SK-N-SH treated with all-trans-retinoic acid at 6 μM for 48 hours (cell line): ENCODE results near the gene SPOPL.
"Not testable (repeated sequence)": the region's sequence is repeated elsewhere in the genome, so short reads cannot be mapped to it uniquely, and the experiment has no call there.

Experiments used
- BACH2 ChIP-seq: fragments of 250-450 bp; sonication (Bioruptor Pico); IDR thresholded peaks from 2 replicates; pipeline ENCODE4 v1.9.0; 2021; ENCODE audit warnings: mild to moderate bottlenecking, borderline replicate concordance
- CSDC2 ChIP-seq: fragments of 250-450 bp; sonication (Bioruptor Pico); IDR thresholded peaks from 2 replicates; pipeline ENCODE4 v1.5.0; 2020; ENCODE audit warnings: mild to moderate bottlenecking, moderate library complexity
- GLIS3 ChIP-seq: fragments of 250-450 bp; sonication (Bioruptor Pico); IDR thresholded peaks from 2 replicates; pipeline ENCODE4 v1.5.0; 2020; ENCODE audit warnings: mild to moderate bottlenecking, moderate library complexity
- RARB ChIP-seq: fragments of 250-450 bp; sonication (Bioruptor Pico); IDR thresholded peaks from 2 replicates; pipeline ENCODE4 v1.8.0; 2021; ENCODE audit warnings: mild to moderate bottlenecking, moderate library complexity
- TCF4 ChIP-seq: fragments of 250-450 bp; sonication (Bioruptor Pico); IDR thresholded peaks from 2 replicates; pipeline ENCODE4 v1.8.0; 2021; ENCODE audit warnings: mild to moderate bottlenecking, moderate library complexity, borderline replicate concordance
- ZC3H10 ChIP-seq: fragments of 250-450 bp; sonication (Bioruptor Pico); IDR thresholded peaks from 2 replicates; pipeline ENCODE4 v1.5.1; 2021; ENCODE audit warnings: mild to moderate bottlenecking, moderate library complexity
- ZFP30 ChIP-seq: fragments of 450-650 bp; formaldehyde crosslinking; IDR thresholded peaks from 2 replicates; pipeline ENCODE4 v1.5.0; 2022; ENCODE audit warnings: mild to moderate bottlenecking, moderate library complexity
- TF ChIP-seq, protein P1 (sequence below): fragments of 250-450 bp; sonication (Bioruptor Pico); IDR thresholded peaks from 2 replicates; pipeline ENCODE4 v1.8.0; 2020; ENCODE audit warnings: mild to moderate bottlenecking, moderate library complexity, borderline replicate concordance
- TF ChIP-seq, protein P2 (sequence below): fragments of 250-450 bp; sonication (Bioruptor Pico); IDR thresholded peaks from 2 replicates; pipeline ENCODE4 v1.5.1; 2020; ENCODE audit warnings: low read depth, mild to moderate bottlenecking, moderate library complexity
- TF ChIP-seq, protein P3 (sequence below): fragments of 250-450 bp; sonication (Bioruptor Pico); IDR thresholded peaks from 2 replicates; pipeline ENCODE4 v1.5.1; 2021; ENCODE audit warnings: mild to moderate bottlenecking, moderate library complexity

DNA sequence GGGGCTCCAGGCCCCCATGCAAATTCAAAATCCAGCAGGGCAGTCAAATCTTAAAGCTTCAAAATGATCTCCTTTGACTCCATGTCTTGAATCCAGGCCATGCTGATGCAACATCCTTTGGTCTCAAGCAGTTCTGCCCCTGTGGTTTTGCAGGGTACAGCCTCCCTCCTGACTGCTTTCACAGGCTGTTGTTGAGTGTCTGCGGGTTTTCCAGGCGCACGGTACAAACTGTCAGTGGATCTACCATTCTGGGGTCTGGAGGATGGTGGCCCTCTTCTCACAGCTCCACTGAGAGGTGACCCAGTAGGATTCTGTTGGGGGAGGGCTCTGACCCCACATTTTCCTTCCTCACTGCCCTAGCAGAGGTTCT is 22.1 kb downstream of the SPOPL start:
- TF ChIP-seq RARB (CRISPR knock-in tag); ZFP30 (CRISPR knock-in tag); BACH2; GLIS3 (CRISPR knock-in tag); TCF4; CSDC2; ZC3H10 (CRISPR knock-in tag): not testable (repeated sequence)
- TF ChIP-seq, protein P1, sequence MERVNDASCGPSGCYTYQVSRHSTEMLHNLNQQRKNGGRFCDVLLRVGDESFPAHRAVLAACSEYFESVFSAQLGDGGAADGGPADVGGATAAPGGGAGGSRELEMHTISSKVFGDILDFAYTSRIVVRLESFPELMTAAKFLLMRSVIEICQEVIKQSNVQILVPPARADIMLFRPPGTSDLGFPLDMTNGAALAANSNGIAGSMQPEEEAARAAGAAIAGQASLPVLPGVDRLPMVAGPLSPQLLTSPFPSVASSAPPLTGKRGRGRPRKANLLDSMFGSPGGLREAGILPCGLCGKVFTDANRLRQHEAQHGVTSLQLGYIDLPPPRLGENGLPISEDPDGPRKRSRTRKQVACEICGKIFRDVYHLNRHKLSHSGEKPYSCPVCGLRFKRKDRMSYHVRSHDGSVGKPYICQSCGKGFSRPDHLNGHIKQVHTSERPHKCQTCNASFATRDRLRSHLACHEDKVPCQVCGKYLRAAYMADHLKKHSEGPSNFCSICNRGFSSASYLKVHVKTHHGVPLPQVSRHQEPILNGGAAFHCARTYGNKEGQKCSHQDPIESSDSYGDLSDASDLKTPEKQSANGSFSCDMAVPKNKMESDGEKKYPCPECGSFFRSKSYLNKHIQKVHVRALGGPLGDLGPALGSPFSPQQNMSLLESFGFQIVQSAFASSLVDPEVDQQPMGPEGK (CRISPR knock-in tag) = not testable (repeated sequence)
- TF ChIP-seq, protein P2, sequence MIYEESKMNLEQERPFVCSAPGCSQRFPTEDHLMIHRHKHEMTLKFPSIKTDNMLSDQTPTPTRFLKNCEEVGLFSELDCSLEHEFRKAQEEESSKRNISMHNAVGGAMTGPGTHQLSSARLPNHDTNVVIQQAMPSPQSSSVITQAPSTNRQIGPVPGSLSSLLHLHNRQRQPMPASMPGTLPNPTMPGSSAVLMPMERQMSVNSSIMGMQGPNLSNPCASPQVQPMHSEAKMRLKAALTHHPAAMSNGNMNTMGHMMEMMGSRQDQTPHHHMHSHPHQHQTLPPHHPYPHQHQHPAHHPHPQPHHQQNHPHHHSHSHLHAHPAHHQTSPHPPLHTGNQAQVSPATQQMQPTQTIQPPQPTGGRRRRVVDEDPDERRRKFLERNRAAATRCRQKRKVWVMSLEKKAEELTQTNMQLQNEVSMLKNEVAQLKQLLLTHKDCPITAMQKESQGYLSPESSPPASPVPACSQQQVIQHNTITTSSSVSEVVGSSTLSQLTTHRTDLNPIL (CRISPR knock-in tag) = not testable (repeated sequence)
- TF ChIP-seq, protein P3, sequence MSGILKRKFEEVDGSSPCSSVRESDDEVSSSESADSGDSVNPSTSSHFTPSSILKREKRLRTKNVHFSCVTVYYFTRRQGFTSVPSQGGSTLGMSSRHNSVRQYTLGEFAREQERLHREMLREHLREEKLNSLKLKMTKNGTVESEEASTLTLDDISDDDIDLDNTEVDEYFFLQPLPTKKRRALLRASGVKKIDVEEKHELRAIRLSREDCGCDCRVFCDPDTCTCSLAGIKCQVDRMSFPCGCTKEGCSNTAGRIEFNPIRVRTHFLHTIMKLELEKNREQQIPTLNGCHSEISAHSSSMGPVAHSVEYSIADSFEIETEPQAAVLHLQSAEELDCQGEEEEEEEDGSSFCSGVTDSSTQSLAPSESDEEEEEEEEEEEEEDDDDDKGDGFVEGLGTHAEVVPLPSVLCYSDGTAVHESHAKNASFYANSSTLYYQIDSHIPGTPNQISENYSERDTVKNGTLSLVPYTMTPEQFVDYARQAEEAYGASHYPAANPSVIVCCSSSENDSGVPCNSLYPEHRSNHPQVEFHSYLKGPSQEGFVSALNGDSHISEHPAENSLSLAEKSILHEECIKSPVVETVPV = not testable (repeated sequence)
